ENCODE results near the gene AMH.

GRCh38 chr19:2252797-2253105, 3.6 kb downstream of the AMH start:
- TF ChIP-seq POLR2A (IDR thresholded peaks at IDR 0.05) (no peak), EP300 (IDR thresholded peaks at IDR 0.05) (no peak)

Measured in stomach (tissue), 4 donors.